HL-60/S4 treated with phorbol 12-myristate 13-acetate at 8.2 ng/mL for 4 days and 3 days (cell line): ENCODE measurements around the gene DCAF7.

Experiments used
- in situ Hi-C: fragments of 300-500 bp; cut with MboI; formaldehyde crosslinking; loops from 2 replicates; pipeline ENCODE4 v1.15.0; 2022; ENCODE audit warnings: low sequenced_read_pairs

Gene DCAF7

DNA sequence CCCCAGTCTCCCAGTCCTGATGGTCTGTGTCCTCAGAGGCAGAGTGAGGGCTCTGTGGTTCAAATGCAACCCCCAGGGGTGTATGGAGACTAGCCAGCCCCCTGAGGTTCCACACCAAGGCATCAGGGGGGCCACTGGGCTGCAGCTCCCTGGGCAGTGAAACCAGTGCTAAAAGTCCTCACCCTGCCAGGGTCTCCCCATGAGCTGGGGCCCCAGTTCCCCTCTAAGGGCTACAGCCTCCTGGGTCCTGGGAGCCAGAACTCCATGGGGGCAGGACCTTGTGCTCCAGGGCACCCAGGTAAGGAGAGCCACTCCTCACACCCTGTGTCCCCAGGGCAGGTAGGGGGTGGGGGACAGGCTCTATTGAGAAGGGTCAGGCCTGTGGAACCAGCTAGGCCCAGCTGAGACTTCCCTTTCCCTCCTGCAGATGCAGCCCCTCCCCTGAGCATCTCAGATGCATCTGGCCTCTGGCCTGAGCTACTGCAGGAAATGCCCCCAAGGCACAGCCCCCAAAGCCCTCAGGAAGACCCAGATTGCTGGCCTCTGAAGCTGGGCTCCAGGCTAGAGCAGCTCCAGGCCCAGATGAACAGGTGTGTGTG, 6.4 kb upstream of the DCAF7 start:
- in situ Hi-C loops = no loop called here

DNA sequence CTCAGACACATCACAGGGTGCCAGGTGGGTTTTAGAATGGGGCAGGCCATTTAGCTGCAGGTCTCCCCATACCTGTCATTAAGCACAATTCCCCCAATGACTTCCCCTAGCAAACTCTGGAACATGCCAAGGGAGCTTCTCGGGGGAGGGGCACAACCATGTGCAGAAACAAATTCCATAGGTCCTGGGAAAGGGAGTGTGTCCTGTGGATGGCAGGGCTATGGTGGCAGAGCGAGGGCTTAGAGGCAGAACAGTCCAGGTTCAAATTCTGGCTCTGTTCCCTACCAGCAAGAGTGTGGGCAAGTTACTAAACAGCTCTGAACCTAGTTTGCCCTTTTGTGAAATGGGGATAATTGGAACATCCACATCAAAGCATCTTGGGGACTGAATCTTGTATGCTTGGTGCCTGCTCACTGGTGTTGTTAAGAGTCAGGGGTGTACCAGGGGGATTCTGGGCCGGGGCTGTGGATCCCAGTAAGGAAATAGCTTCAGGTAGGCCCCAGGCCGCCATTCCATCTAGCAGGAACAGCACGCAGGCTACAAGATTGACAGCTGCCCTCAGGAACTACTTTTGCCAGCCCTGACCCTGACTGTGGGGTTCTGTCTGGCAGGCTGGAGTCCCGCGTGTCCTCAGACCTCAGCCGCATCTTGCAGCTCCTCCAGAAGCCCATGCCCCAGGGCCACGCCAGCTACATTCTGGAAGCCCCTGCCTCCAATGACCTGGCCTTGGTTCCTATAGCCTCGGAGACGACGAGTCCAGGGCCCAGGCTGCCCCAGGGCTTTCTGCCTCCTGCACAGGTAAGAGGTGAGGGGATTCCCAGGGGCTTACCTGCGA, 5.6 kb upstream of the DCAF7 start:
- in situ Hi-C loops = no loop called here

DNA sequence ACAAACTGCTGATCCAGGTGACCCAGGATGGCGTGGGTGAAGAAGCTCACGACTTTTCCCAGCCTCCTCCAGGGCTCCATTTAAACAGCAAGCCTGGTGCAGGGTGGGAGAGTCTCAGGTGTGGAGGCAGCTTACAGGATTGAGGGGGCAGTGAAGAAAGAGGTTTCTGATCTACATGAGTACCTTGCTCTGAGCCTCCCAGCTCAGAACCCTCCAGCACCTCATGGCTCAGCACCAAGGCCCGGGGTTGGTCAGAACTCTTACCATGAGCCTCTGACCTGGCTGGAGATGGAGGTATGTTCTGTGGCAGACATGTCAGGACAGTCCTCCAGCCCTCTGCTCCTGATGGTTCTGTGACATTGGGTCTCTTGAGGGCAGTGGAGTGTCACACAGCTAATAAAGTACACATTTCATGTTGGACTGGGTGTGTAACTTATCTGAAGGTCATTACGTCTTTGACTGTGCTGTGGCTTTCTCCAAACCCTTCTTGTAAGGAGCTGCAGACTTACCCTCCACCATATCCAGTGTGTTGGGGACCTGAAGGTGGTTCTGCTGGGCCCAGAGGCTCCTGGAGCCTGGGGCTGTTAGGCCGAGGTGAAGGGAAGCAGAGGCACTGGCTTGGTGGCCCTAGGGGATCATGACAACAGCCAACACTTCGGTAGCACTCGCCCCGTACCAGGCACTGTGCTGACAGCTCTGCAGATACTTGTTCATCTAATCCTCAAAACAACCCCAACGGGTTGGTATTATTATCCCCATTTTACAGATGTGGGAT, 3.8 kb upstream of the DCAF7 start:
- in situ Hi-C loops = no loop called here

DNA sequence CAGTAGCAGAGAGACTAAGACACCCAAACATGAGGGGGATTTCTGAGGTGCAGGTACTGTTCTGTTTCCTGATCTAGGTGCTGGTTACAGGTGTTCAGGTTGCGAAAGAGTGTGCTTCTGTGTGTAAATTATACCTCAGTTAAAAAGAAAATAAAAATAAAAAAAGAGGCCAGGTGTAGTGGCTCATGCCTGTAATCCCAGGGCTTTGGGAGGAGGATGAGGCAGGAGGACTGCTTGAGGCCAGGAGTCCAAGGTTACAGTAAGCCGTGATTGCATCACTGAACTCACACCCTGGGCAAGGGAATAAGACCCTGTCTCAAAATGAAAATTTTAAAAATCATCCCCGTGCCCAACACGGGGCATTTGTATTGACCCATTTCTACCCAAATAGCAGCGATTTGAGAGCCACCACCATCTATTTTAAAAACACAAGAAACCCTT, 3.2 kb upstream of the DCAF7 start:
- in situ Hi-C loops = no loop called here

DNA sequence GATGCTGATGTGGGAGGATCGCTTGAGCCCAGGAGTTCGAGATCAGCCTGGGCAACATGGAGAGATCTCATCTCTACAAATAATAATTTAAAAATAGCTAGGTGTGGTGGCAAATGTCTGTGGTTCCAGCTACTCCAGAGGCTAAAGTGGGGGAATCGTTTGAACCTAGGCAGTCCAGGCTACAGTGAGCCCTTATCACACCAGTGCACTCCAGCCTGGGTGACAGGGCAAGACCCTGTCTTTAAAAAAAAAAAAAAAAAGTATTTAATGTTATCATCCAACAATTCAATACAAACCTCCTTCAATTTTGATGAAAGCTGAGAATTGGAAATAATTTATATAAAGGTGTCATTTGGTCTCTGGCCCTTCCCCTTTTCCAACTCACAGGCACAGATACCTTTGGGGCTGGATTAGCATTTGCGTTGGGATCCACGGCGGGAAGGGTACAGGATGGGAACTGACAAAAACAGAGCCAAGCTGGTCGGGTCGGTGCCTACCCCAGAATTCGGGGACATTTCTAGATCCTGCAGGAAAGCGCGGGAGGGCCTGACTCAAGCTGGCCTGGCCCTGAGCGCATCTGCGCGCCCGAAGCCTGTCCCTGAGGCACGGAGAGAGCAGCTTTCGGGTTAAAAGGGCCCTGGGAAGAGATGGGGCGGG, 860 bp upstream of the DCAF7 start:
- in situ Hi-C loops = no loop called here

- in situ Hi-C loops = no loop called here
Observed at GRCh38 chr17:63550817-63551639, 751 bp downstream of the DCAF7 start.

DNA sequence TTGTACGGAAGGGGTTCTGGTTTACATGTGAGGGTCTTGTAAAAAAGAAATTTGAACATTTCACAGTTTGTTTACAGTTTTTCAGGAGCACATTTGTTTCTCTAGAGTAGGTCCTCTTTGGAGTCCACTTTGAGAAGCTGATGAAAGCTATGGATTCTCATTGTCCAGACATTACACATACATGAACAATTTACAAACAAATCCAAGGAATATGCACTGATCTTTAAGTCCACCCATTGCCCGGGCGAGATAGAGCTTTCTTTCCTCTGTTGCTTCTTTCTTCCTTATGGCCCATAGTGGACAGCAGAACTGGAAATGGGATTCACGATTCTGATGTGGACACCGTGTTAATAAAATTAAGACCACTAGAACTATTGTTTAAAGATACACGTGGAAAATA, 1.9 kb downstream of the DCAF7 start:
- in situ Hi-C loops = no loop called here

DNA sequence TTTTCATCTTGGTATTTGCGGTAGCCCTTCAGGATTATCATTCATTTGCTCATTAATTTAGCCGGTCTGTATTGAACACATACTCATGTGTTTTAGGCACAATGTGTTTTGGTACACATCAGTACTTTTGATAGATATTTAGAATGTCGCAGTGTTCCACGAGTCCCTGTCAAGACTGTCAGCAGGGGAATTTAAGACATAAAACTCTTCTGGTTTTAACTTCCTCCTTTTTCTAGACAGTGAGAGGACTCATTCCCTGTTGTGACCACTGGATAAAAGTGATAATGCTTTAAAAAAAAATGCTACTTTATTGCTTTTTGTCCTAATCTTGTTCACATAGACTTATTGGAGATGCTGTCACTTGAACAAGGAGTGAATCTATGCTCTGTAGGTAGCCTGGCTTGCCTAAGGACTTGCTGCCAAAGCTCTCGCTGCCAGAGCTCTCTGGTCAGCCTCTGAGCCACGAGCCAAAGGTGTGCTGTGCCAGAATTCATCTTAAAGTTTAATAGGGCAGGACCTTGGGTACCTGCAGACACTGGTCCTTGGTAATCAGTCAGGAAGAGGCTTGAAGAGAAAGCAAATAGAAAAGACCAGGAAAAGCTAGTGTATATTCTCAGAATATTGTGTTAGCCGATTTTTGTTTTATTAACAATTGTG, 5.4 kb downstream of the DCAF7 start:
- in situ Hi-C loops = no loop called here

- in situ Hi-C loops = no loop called here
Observed at GRCh38 chr17:63557416-63557815, 7.1 kb downstream of the DCAF7 start.

DNA sequence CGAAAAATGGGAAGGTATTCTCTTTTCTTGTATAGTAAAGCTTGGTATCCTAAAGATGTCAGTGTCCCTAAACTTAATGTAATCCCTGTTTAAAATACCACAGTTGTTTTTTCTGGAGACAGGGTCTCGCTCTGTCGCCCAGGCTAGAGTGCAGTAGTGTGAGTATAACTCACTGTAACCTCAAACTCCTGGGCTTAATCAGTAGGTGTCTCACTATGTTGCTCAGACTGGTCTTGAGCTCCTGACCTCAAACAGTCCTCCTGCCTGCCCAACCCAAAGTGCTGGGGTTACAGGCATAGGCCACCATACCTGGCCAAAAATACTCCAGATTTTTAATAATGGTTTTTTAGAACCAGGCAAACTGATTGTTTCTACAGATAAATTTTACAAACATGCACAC, 8.2 kb downstream of the DCAF7 start:
- in situ Hi-C loops = no loop called here

DNA sequence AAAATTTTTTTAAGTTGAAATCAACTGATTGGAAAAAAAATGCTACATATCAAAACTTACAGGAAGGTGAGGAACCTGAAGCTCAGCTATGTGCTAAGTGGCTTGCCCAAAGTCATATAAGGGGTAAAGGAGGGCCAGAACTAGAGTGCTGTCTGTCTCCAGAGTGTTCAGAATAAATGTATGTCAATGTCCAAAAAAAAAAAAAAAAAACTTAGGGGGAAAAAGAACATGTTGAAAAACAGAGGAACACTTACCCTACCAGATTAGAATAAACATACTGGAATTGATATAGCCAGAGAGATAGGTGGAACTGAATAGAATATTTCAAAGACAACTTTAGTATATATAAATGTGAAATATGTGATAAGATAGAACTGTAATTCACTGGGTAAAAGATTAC, 11.5 kb downstream of the DCAF7 start:
- in situ Hi-C loops = no loop called here

GRCh38 chr17:63563339-63563738, 13.1 kb downstream of the DCAF7 start:
- in situ Hi-C loops = no loop called here

DNA sequence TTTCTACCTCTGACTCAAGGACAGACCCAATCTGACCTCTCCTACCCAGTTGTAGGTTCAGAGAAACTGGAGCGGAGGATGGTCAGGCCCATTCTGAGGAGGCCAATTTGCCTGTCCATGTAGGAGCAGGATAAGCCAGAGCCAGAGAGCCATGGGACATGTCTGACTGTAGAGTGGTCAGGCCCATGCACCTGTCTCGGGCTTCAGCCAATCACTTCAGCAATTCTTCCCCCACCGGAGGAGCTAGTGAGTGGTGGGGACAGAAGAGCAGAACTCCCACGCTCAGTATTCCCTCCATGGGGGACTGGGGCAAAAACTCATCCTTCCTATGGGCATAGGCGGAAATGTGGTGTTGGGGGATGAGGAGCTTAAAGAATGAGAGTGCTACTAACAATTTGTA, 14.3 kb downstream of the DCAF7 start:
- in situ Hi-C loops = no loop called here

- in situ Hi-C loops = no loop called here
Observed at GRCh38 chr17:63567229-63567628, 17.0 kb downstream of the DCAF7 start.

- in situ Hi-C loops = no loop called here
Observed at GRCh38 chr17:63568563-63568962, 18.3 kb downstream of the DCAF7 start.

GRCh38 chr17:63571632-63572310, 21.5 kb downstream of the DCAF7 start:
- in situ Hi-C loops = no loop called here

GRCh38 chr17:63573634-63574033, 23.4 kb downstream of the DCAF7 start:
- in situ Hi-C loops = no loop called here

GRCh38 chr17:63578027-63578768, 27.9 kb downstream of the DCAF7 start:
- in situ Hi-C loops = no loop called here

GRCh38 chr17:63578769-63579111, 28.5 kb downstream of the DCAF7 start:
- in situ Hi-C loops = no loop called here
